H9 (cell line): ENCODE results near the gene DNAJC7. TPM values are rescaled to one million over a fixed set of nuclear protein-coding genes. Genes with fewer than 3 reads are reported as not detected.
A peak's percentile ranks its signal among the peaks of the same experiment; 100 is the strongest.

Experiments
- DNase-seq: peaks from one replicate; pipeline ENCODE4 v3.0.0-alpha.2; 2017
- H2AFZ ChIP-seq: one replicate; pipeline ENCODE4 v1.6.1; 2013; ENCODE audit warnings: mild to moderate bottlenecking, low read length, control low read depth, moderate library complexity
- H2AK5ac ChIP-seq: 2 replicates; pipeline ENCODE4 v1.6.1; 2013; ENCODE audit warnings: low read length, control low read depth, mixed read lengths; ENCODE audit not compliant: insufficient read length
- H2BK120ac ChIP-seq: one replicate; pipeline ENCODE4 v1.6.1; 2013; ENCODE audit warnings: low read depth, mild to moderate bottlenecking, low read length, control low read depth, inconsistent platforms; ENCODE audit not compliant: poor library complexity, severe bottlenecking
- H2BK12ac ChIP-seq: 2 replicates; pipeline ENCODE4 v1.6.1; 2013; ENCODE audit warnings: low read length, control low read depth, mixed read lengths, low read depth; ENCODE audit not compliant: insufficient read length
- H2BK15ac ChIP-seq: 2 replicates; pipeline ENCODE4 v1.6.1; 2013; ENCODE audit warnings: low read depth, low read length, control low read depth
- H2BK20ac ChIP-seq: one replicate; pipeline ENCODE4 v1.6.1; 2013; ENCODE audit warnings: low read depth, mild to moderate bottlenecking, low read length, control low read depth, inconsistent platforms; ENCODE audit not compliant: poor library complexity, severe bottlenecking
- H2BK5ac ChIP-seq: 2 replicates; pipeline ENCODE4 v1.6.1; 2013; ENCODE audit warnings: low read length, control low read depth, mixed read lengths; ENCODE audit not compliant: insufficient read length
- H3K14ac ChIP-seq: 2 replicates; pipeline ENCODE4 v1.6.1; 2013; ENCODE audit warnings: low read length, control low read depth; ENCODE audit not compliant: insufficient read depth
- H3K18ac ChIP-seq: 2 replicates; pipeline ENCODE4 v1.6.1; 2013; ENCODE audit warnings: low read depth, mild to moderate bottlenecking, mixed read lengths, low read length, control low read depth; ENCODE audit not compliant: insufficient read length
- H3K23ac ChIP-seq: 2 replicates; pipeline ENCODE4 v1.6.1; 2013; ENCODE audit warnings: low read length, control low read depth, mixed read lengths, low read depth; ENCODE audit not compliant: insufficient read length
- H3K23me2 ChIP-seq: 2 replicates; pipeline ENCODE4 v1.6.1; 2013; ENCODE audit warnings: low read depth, mild to moderate bottlenecking, mixed read lengths, low read length, control low read depth; ENCODE audit not compliant: insufficient read length, poor library complexity, severe bottlenecking
- H3K27ac ChIP-seq: 2 replicates; pipeline ENCODE4 v1.5.1; 2013; ENCODE audit warnings: low read length, control low read depth, mixed read lengths, low read depth; ENCODE audit not compliant: insufficient read length
- H3K27me3 ChIP-seq: 2 replicates; pipeline ENCODE4 v1.6.1; 2013; ENCODE audit warnings: low read length, control low read depth, inconsistent platforms; ENCODE audit not compliant: insufficient read depth
- H3K4ac ChIP-seq: 2 replicates; pipeline ENCODE4 v1.6.1; 2013; ENCODE audit warnings: low read depth, mild to moderate bottlenecking, control low read depth, inconsistent platforms, low read length, moderate library complexity
- H3K4me1 ChIP-seq: 2 replicates; pipeline ENCODE4 v1.6.1; 2013; ENCODE audit warnings: low read length, control low read depth, inconsistent platforms; ENCODE audit not compliant: insufficient read depth
- H3K4me2 ChIP-seq: 2 replicates; pipeline ENCODE4 v1.6.1; 2013; ENCODE audit warnings: low read length, control low read depth, mixed read lengths; ENCODE audit not compliant: insufficient read length, insufficient read depth
- H3K56ac ChIP-seq: 2 replicates; pipeline ENCODE4 v1.6.1; 2013; ENCODE audit warnings: low read depth, mild to moderate bottlenecking, mixed read lengths, low read length, control low read depth; ENCODE audit not compliant: insufficient read length
- H3K79me1 ChIP-seq: 2 replicates; pipeline ENCODE4 v1.6.1; 2013; ENCODE audit warnings: low read depth, mild to moderate bottlenecking, moderate library complexity, low read length, control low read depth, inconsistent platforms; ENCODE audit not compliant: insufficient read depth, poor library complexity, severe bottlenecking
- H3K79me2 ChIP-seq: 2 replicates; pipeline ENCODE4 v1.6.1; 2013; ENCODE audit warnings: low read length, control low read depth, inconsistent platforms; ENCODE audit not compliant: insufficient read depth
- H3K9ac ChIP-seq: 2 replicates; pipeline ENCODE4 v1.6.1; 2013; ENCODE audit warnings: low read length, control low read depth, mixed read lengths; ENCODE audit not compliant: insufficient read length; ENCODE audit errors: extremely low read depth
- H3K9me3 ChIP-seq: one replicate; pipeline ENCODE4 v1.6.1; 2013; ENCODE audit warnings: low read depth, low read length, inconsistent platforms; ENCODE audit not compliant: control insufficient read depth
- H3T11ph ChIP-seq: one replicate; pipeline ENCODE4 v1.6.1; 2013; ENCODE audit warnings: mild to moderate bottlenecking, low read length, control low read depth, inconsistent platforms
- H4K20me1 ChIP-seq: one replicate; pipeline ENCODE4 v1.6.1; 2013; ENCODE audit not compliant: control insufficient read depth, insufficient read length, insufficient read depth
- H4K5ac ChIP-seq: 2 replicates; pipeline ENCODE4 v1.6.1; 2013; ENCODE audit warnings: low read depth, mild to moderate bottlenecking, mixed read lengths, low read length, control low read depth; ENCODE audit not compliant: insufficient read length
- H4K8ac ChIP-seq: replicated peaks from 2 replicates; pipeline ENCODE4 v1.6.1; 2013; ENCODE audit warnings: low read length, control low read depth, mixed read lengths, low read depth; ENCODE audit not compliant: insufficient read length
- H4K91ac ChIP-seq: 2 replicates; pipeline ENCODE4 v1.6.1; 2013; ENCODE audit warnings: low read depth, mild to moderate bottlenecking, moderate library complexity, mixed read lengths, low read length, control low read depth; ENCODE audit not compliant: insufficient read length
- H3K27ac Mint-ChIP-seq, 3 experiments: 2 replicates in 2 of 3; 3 replicates in 1 of 3; pipeline ENCODE4 v1.8.0; 2020 to 2021; ENCODE audit warnings: mixed read lengths in 3 of 3, mild to moderate bottlenecking in 1 of 3, moderate library complexity in 1 of 3
- H3K27me3 Mint-ChIP-seq: 2 replicates; pipeline ENCODE4 v1.8.0; 2021; ENCODE audit warnings: low read depth, mild to moderate bottlenecking, moderate library complexity, mixed read lengths
- H3K36me3 Mint-ChIP-seq, 3 experiments: 2 replicates in 2 of 3; 3 replicates in 1 of 3; pipeline ENCODE4 v1.8.0; 2020 to 2021; ENCODE audit warnings: low read depth in 3 of 3, mixed read lengths in 3 of 3; ENCODE audit not compliant: insufficient read depth in 1 of 3
- H3K4me1 Mint-ChIP-seq, 2 experiments: 2 replicates each; pipeline ENCODE4 v1.8.0; 2020; ENCODE audit warnings: mixed read lengths in 2 of 2
- H3K4me3 Mint-ChIP-seq, 2 experiments: 2 replicates in 1 of 2; 3 replicates in 1 of 2; pipeline ENCODE4 v1.8.0; 2020 to 2021; ENCODE audit warnings: mild to moderate bottlenecking in 2 of 2, mixed read lengths in 2 of 2, moderate library complexity in 1 of 2
- H3K9me3 Mint-ChIP-seq, 2 experiments: 2 replicates in 1 of 2; 3 replicates in 1 of 2; pipeline ENCODE4 v1.8.0; 2020; ENCODE audit warnings: mild to moderate bottlenecking in 2 of 2, mixed read lengths in 2 of 2, moderate library complexity in 1 of 2
- whole genome bisulfite sequencing: extraction: QIAGEN DNeasy Blood & Tissue Kit; methylation state at CpG from one replicate; pipeline ENCODE4 v1.1.7; 2013; ENCODE audit warnings: missing lambda C conversion rate, low lambda C conversion rate, mixed read lengths; ENCODE audit not compliant: insufficient read length; ENCODE audit errors: extremely low coverage; 5-methylcytosine and 5-hydroxymethylcytosine counted together
- total RNA-seq: library from RNA; stranded (reverse); gene quantifications from 2 replicates; pipeline ENCODE4 v1.2.1, GENCODE V29; 2021
- TF ChIP-seq, protein P1 (sequence below): fragments of 200-600 bp; sonication (generic); conservative IDR thresholded peaks from 3 replicates; pipeline ENCODE4 v1.8.0; 2021; ENCODE audit warnings: antibody characterized with exemption, mild to moderate bottlenecking

DNAJC7 gene
- total RNA-seq, 1 experiment from 2014 or later = 141 TPM

DNA sequence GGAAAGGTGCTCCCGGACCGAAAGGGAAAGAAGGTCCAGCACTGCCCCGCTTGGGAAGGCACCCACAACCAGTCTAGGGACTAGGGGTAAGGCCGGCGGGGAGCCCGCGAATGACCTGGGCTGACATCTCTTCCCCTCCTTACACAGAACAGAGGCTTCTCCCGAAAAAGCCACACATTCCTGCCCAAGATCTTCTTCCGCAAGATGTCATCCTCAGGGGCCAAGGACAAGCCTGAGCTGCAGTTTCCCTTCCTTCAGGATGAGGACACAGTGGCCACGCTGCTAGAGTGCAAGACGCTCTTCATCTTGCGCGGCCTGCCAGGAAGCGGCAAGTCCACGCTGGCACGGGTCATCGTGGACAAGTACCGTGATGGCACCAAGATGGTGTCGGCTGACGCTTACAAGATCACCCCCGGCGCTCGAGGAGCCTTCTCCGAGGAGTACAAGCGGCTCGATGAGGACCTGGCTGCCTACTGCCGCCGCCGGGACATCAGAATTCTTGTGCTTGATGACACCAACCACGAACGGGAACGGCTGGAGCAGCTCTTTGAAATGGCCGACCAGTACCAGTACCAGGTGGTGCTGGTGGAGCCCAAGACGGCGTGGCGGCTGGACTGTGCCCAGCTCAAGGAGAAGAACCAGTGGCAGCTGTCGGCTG, 49.2 kb downstream of the DNAJC7 start:
- Mint-ChIP-seq H3K36me3 (peaks cover 21 to 45% (median 39%) of the 10 kb centered on the region in 3 experiments), H3K4me1 (peaks cover 17 to 25% of the 10 kb centered on the region in 2 experiments), H3K27ac (peak overlapping the region in 1 of 3 experiments; percentile 20; a peak in 3 of 7 replicates), H3K4me3 (peak overlapping the region; percentile 76 to 80), H3K27me3 (peaks cover 1% of the 10 kb centered on the region; the same call in 1 of the 2 replicates), H3K9me3 (no peaks in the 10 kb centered on the region)
- H3K56ac ChIP-seq = no peak overlapping the region
- no peak overlapping the region for H4K5ac ChIP-seq
- H3T11ph ChIP-seq = no peak overlapping the region
- no peak overlapping the region for H3K9ac ChIP-seq
- no CpG with 5 or more reads among the region's 37 CpGs for WGBS
- H3K27ac ChIP-seq = no peak overlapping the region
- no peaks in the 10 kb centered on the region for H3K9me3 ChIP-seq
- H2BK20ac ChIP-seq = no peak overlapping the region
- no peak for DNase-seq
- H3K4me1 ChIP-seq = no peaks in the 10 kb centered on the region
- H3K79me2 ChIP-seq = no peaks in the 10 kb centered on the region
- H2AK5ac ChIP-seq = no peak overlapping the region
- H3K4me2 ChIP-seq = peak overlapping the region; percentile 91
- H2BK5ac ChIP-seq = no peak overlapping the region
- H3K27me3 ChIP-seq = no peaks in the 10 kb centered on the region
- no peak overlapping the region for H2AFZ ChIP-seq
- H3K23ac ChIP-seq = no peak overlapping the region
- H4K91ac ChIP-seq = no peak overlapping the region
- no peak overlapping the region for H3K18ac ChIP-seq
- TF ChIP-seq, protein P1, sequence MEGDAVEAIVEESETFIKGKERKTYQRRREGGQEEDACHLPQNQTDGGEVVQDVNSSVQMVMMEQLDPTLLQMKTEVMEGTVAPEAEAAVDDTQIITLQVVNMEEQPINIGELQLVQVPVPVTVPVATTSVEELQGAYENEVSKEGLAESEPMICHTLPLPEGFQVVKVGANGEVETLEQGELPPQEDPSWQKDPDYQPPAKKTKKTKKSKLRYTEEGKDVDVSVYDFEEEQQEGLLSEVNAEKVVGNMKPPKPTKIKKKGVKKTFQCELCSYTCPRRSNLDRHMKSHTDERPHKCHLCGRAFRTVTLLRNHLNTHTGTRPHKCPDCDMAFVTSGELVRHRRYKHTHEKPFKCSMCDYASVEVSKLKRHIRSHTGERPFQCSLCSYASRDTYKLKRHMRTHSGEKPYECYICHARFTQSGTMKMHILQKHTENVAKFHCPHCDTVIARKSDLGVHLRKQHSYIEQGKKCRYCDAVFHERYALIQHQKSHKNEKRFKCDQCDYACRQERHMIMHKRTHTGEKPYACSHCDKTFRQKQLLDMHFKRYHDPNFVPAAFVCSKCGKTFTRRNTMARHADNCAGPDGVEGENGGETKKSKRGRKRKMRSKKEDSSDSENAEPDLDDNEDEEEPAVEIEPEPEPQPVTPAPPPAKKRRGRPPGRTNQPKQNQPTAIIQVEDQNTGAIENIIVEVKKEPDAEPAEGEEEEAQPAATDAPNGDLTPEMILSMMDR = no peak
- peaks cover 12% of the 10 kb centered on the region for H3K23me2 ChIP-seq
- no peaks in the 10 kb centered on the region for H3K79me1 ChIP-seq
- H2BK120ac ChIP-seq = no peak overlapping the region
- no peak overlapping the region for H3K4ac ChIP-seq
- H4K8ac ChIP-seq = no peak overlapping the region
- H3K14ac ChIP-seq = no peak overlapping the region; the same call in 1 of the 2 replicates
- no peak overlapping the region for H2BK15ac ChIP-seq
- H4K20me1 ChIP-seq = no peaks in the 10 kb centered on the region
- no peak overlapping the region for H2BK12ac ChIP-seq
